Measurements from ENCODE around the gene RAD51B. TPM values are rescaled to one million over a fixed set of nuclear protein-coding genes. Genes with fewer than 3 reads are reported as not detected.
A peak's percentile ranks its signal among the peaks of the same experiment; 100 is the strongest.

RAD51B gene
- total and polyA plus RNA-seq, 2 of the 13 experiments (the other 11 are each of a cell fraction or from before 2014, with no cell fraction given), result 7.0 to 9.5 TPM

DNA sequence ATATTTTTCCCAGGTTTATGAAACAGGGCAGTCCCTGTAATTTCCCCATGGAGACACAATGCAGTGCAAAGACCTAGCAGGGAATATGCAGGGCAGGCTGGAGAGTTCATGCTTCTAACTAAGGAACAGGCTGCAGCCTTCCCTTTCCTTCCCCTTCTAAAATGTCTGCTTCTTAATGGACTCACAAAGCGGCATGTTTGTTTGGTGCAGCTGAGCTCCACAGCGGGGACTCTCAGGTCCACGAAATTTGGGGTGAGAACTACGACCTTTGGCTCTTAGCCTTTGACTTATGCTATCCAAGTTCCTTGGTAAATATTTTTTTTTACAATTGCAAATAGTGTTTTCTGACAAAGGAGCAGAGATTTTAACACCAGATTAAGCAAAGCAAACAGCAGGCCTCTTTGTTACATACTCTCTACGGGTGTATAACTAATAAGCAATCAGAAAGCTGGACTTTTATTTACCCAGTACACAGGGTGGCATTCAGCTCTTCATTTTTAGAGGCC lies 649.7 kb downstream of the RAD51B start (continued):
- TF ChIP-seq RCOR2 (CRISPR knock-in tag; IDR thresholded peaks at IDR 0.05), result peak; percentile 87
- no peak for TF ChIP-seq ZNF615 (CRISPR knock-in tag; IDR thresholded peaks at IDR 0.05; ENCODE audit: borderline replicate concordance)
- TF ChIP-seq CHD2 (IDR thresholded peaks at IDR 0.05; ENCODE audit: low read depth, low read length), result no peak
- peak; percentile 80 for TF ChIP-seq HDAC1 (CRISPR knock-in tag; IDR thresholded peaks at IDR 0.05)
- no peak for TF ChIP-seq RBFOX2 (IDR thresholded peaks at IDR 0.05; ENCODE audit: low read depth, low read length)
- TF ChIP-seq IKZF4 (CRISPR knock-in tag; IDR thresholded peaks at IDR 0.05; ENCODE audit: borderline replicate concordance, low read depth, not compliant biosample characterization), result no peak
- TF ChIP-seq NR2F2 (IDR thresholded peaks at IDR 0.05; ENCODE audit: borderline replicate concordance, low read depth), result peak; percentile 99
- TF ChIP-seq JARID2 (CRISPR knock-in tag; IDR thresholded peaks at IDR 0.05; ENCODE audit: insufficient replicate concordance), result no peak
- no peak for TF ChIP-seq ZNF83 (CRISPR knock-in tag; IDR thresholded peaks at IDR 0.05; ENCODE audit: borderline replicate concordance)
- no peak for TF ChIP-seq TAF15 (IDR thresholded peaks at IDR 0.05; ENCODE audit: low read depth, low read length, poor library complexity, severe bottlenecking)
- no peak for TF ChIP-seq RFXAP (CRISPR knock-in tag; IDR thresholded peaks at IDR 0.05; ENCODE audit: borderline replicate concordance)
- peak; percentile 55; the same call in 1 of the 2 replicates for TF ChIP-seq PHF21A (CRISPR knock-in tag; IDR thresholded peaks at IDR 0.05)
- no peak for TF ChIP-seq ZFP62 (CRISPR knock-in tag; IDR thresholded peaks at IDR 0.05)
- peak; percentile 88 for TF ChIP-seq RBAK (CRISPR knock-in tag; IDR thresholded peaks at IDR 0.05)
- TF ChIP-seq ZNF335 (CRISPR knock-in tag; IDR thresholded peaks at IDR 0.05), result no peak
- no peak for TF ChIP-seq MYC (CRISPR knock-in tag; IDR thresholded peaks at IDR 0.05; ENCODE audit: borderline replicate concordance)
- TF ChIP-seq, protein P1, sequence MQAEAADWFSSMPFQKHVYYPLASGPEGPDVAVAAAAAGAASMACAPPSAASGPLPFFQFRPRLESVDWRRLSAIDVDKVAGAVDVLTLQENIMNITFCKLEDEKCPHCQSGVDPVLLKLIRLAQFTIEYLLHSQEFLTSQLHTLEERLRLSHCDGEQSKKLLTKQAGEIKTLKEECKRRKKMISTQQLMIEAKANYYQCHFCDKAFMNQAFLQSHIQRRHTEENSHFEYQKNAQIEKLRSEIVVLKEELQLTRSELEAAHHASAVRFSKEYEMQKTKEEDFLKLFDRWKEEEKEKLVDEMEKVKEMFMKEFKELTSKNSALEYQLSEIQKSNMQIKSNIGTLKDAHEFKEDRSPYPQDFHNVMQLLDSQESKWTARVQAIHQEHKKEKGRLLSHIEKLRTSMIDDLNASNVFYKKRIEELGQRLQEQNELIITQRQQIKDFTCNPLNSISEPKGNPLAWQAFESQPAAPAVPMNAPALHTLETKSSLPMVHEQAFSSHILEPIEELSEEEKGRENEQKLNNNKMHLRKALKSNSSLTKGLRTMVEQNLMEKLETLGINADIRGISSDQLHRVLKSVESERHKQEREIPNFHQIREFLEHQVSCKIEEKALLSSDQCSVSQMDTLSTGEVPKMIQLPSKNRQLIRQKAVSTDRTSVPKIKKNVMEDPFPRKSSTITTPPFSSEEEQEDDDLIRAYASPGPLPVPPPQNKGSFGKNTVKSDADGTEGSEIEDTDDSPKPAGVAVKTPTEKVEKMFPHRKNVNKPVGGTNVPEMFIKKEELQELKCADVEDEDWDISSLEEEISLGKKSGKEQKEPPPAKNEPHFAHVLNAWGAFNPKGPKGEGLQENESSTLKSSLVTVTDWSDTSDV (CRISPR knock-in tag; IDR thresholded peaks at IDR 0.05), result no peak
- TF ChIP-seq NFE2L1 (CRISPR knock-in tag; IDR thresholded peaks at IDR 0.05; ENCODE audit: borderline replicate concordance), result no peak
- TF ChIP-seq SKI (IDR thresholded peaks at IDR 0.05; ENCODE audit: partially characterized antibody), result peak; percentile 62
- TF ChIP-seq, protein P2, sequence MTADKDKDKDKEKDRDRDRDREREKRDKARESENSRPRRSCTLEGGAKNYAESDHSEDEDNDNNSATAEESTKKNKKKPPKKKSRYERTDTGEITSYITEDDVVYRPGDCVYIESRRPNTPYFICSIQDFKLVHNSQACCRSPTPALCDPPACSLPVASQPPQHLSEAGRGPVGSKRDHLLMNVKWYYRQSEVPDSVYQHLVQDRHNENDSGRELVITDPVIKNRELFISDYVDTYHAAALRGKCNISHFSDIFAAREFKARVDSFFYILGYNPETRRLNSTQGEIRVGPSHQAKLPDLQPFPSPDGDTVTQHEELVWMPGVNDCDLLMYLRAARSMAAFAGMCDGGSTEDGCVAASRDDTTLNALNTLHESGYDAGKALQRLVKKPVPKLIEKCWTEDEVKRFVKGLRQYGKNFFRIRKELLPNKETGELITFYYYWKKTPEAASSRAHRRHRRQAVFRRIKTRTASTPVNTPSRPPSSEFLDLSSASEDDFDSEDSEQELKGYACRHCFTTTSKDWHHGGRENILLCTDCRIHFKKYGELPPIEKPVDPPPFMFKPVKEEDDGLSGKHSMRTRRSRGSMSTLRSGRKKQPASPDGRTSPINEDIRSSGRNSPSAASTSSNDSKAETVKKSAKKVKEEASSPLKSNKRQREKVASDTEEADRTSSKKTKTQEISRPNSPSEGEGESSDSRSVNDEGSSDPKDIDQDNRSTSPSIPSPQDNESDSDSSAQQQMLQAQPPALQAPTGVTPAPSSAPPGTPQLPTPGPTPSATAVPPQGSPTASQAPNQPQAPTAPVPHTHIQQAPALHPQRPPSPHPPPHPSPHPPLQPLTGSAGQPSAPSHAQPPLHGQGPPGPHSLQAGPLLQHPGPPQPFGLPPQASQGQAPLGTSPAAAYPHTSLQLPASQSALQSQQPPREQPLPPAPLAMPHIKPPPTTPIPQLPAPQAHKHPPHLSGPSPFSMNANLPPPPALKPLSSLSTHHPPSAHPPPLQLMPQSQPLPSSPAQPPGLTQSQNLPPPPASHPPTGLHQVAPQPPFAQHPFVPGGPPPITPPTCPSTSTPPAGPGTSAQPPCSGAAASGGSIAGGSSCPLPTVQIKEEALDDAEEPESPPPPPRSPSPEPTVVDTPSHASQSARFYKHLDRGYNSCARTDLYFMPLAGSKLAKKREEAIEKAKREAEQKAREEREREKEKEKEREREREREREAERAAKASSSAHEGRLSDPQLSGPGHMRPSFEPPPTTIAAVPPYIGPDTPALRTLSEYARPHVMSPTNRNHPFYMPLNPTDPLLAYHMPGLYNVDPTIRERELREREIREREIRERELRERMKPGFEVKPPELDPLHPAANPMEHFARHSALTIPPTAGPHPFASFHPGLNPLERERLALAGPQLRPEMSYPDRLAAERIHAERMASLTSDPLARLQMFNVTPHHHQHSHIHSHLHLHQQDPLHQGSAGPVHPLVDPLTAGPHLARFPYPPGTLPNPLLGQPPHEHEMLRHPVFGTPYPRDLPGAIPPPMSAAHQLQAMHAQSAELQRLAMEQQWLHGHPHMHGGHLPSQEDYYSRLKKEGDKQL (CRISPR knock-in tag; IDR thresholded peaks at IDR 0.05; ENCODE audit: low read depth), result peak; percentile 99
- no peak for TF ChIP-seq ZBTB38 (CRISPR knock-in tag; IDR thresholded peaks at IDR 0.05)
- TF ChIP-seq ZNF816 (CRISPR knock-in tag; IDR thresholded peaks at IDR 0.05; ENCODE audit: borderline replicate concordance), result no peak
- TF ChIP-seq NR2C2 (CRISPR knock-in tag; IDR thresholded peaks at IDR 0.05; ENCODE audit: borderline replicate concordance), result peak; percentile 84

Measured in HepG2 (cell line).